ENCODE data around the gene ATXN10.

The ATXN10 gene

DNA sequence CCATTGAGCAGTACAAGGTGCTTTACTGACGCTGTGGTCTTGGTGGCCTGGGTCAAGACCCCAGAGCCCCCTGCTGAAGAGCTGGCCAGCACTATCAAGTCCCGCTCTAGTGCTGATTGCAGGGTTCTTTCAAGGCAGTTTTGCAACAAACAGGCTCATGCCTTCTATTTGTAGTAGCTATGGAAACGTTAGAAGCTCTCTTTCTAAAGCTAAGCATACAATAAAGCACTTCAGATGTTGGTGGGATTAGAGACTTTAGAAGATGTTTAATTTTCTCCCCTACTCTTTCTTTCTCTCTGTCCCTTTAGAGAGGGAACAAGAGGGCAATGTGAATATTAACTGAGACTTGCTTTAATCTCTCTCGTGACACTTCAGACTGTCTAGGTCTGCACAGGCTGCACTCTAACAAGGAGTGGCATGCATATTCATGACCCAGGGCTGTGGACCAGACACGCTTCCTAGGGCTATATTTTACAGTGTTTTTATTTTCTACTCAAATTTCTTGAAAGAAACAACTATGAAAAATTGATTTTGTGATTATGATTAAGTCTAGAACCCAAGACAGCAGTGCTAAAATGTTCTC, 166.8 kb downstream of the ATXN10 start:
- TF ChIP-seq, protein P1, sequence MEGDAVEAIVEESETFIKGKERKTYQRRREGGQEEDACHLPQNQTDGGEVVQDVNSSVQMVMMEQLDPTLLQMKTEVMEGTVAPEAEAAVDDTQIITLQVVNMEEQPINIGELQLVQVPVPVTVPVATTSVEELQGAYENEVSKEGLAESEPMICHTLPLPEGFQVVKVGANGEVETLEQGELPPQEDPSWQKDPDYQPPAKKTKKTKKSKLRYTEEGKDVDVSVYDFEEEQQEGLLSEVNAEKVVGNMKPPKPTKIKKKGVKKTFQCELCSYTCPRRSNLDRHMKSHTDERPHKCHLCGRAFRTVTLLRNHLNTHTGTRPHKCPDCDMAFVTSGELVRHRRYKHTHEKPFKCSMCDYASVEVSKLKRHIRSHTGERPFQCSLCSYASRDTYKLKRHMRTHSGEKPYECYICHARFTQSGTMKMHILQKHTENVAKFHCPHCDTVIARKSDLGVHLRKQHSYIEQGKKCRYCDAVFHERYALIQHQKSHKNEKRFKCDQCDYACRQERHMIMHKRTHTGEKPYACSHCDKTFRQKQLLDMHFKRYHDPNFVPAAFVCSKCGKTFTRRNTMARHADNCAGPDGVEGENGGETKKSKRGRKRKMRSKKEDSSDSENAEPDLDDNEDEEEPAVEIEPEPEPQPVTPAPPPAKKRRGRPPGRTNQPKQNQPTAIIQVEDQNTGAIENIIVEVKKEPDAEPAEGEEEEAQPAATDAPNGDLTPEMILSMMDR (IDR thresholded peaks at IDR 0.05; ENCODE audit: control extremely low read depth, extremely low read depth, low read depth, missing control alignments) = no peak
- DNase-seq (ENCODE audit: extremely low spot score) = no peak
- ChIA-PET POLR2A (no interaction called here), CTCF (interaction anchor here (1.5 kb wide), 1 partner anchor 26 kb away, joined by 4 read pairs; no protein-coding TSS in a partner anchor)

DNA sequence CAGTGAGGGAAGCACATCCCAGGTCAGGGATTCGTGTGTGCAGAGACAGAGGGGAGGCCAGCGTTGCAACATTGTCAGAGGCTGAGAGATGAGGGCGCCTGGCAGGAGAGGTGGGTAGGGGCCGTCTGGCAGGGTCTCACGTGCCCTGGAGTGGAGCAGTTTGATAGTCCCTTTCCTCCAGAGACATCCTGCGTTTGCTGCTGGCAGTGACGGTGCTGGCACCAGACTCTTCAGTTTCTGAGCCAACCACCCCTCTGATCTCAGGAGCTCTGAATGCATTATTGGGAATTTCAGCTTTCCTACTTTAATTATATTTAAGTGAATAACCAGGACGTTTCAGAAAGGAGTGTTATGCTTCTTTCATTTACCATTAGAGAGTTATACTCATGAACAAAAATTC, 168.8 kb downstream of the ATXN10 start:
- TF ChIP-seq, protein P1 (IDR thresholded peaks at IDR 0.05; ENCODE audit: control extremely low read depth, extremely low read depth, low read depth, missing control alignments) = no peak
- CTCF ChIA-PET = interaction anchor here (1.6 kb wide), 1 partner anchor 51 kb away, joined by 3 read pairs; no protein-coding TSS in a partner anchor
- DNase-seq (ENCODE audit: extremely low spot score) = no peak
- POLR2A ChIA-PET = interaction anchor here (0.5 kb wide), 1 partner anchor 461 kb away, joined by 4 read pairs; no protein-coding TSS in a partner anchor

DNA sequence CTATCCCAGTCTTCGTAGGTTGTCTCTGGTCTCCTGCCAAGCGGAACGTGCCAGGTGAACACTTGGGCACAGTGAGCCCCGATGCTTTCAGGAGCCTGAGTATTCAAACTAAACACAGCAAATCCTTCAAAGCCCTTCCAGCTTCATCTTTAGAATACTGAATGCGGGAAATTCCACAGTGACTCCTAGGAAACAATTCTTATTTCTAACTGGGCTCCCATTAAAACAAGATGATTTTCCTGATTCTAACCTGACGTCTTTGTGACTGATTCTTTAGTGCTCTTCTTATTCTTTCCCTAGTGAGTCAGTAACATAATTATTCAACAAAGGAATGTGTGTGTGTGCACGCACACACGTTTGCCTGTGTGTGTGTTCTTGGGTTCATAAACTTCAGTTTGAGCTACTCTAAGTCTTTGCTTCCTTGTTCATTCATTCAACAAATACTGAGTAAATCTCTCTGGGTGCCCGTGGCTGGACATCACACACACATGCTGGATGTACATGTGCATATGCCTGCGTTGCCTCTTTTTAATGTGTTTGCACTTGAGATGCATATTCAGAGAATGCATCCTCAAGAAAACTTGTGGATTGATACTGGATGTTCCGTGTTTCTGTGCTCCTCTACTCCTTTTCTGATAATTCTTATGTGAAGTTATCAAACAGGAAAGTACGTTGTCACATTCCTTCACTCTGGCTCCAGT, 170.8 kb downstream of the ATXN10 start:
- ChIA-PET CTCF (interaction anchor here (1.0 to 2.7 kb wide), 5 partner anchors 11 to 198 kb away, joined by 3 to 14 read pairs (median 5); no protein-coding TSS in a partner anchor), POLR2A (no interaction called here)
- TF ChIP-seq, protein P1 (IDR thresholded peaks at IDR 0.05; ENCODE audit: control extremely low read depth, extremely low read depth, low read depth, missing control alignments) = no peak
- DNase-seq (ENCODE audit: extremely low spot score) = no peak

DNA sequence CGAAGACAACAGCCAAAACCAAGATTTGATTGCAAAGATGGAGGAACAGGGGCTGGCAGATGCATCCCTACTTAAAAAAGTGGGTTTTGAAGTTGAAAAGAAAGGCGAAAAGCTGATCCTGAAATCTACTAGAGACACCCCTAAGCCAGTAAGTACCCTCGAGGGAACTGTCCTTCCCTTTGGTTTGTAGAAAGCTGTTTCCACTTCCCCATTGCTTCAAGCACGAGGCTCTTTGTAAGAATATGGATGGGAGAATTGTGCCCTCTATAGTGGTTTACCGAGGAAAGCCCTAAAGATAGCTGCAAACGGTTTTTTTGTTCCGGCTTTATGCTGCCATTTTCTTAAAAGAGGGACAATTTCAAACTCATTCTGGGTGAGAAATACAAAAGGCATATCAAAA, 171.4 kb downstream of the ATXN10 start:
- no peak for DNase-seq (ENCODE audit: extremely low spot score)
- TF ChIP-seq, protein P1 (IDR thresholded peaks at IDR 0.05; ENCODE audit: control extremely low read depth, extremely low read depth, low read depth, missing control alignments) = no peak
- POLR2A ChIA-PET = no interaction called here
- CTCF ChIA-PET = interaction anchor here (1.1 to 2.7 kb wide), 4 partner anchors 13 to 198 kb away, joined by 4 to 14 read pairs (median 6); no protein-coding TSS in a partner anchor

DNA sequence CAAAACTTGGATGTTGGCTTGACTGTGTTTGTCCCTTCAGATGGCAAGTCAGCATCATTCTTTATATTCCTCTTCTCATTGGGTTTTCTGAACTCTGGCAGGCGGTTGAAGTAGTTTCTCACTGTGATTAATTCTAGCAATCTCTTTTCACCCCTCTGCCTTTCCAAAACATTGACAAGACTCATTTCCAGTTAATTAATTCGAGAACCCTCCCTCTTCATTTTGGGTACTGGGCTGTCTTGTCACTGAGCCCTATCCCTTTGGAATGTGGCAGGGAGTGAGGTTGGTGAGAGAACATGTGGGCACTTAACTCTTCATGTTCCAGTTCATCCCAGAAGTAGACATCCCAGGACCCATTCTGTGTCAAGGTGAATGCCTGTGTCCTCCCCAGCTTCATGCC, 172.4 kb downstream of the ATXN10 start:
- ChIA-PET POLR2A (no interaction called here), CTCF (interaction anchor here (1.0 to 2.5 kb wide), 3 partner anchors 10 to 31 kb away, joined by 3 to 6 read pairs (median 5); no protein-coding TSS in a partner anchor)
- TF ChIP-seq, protein P1 (IDR thresholded peaks at IDR 0.05; ENCODE audit: control extremely low read depth, extremely low read depth, low read depth, missing control alignments) = no peak
- DNase-seq (ENCODE audit: extremely low spot score) = no peak

DNA sequence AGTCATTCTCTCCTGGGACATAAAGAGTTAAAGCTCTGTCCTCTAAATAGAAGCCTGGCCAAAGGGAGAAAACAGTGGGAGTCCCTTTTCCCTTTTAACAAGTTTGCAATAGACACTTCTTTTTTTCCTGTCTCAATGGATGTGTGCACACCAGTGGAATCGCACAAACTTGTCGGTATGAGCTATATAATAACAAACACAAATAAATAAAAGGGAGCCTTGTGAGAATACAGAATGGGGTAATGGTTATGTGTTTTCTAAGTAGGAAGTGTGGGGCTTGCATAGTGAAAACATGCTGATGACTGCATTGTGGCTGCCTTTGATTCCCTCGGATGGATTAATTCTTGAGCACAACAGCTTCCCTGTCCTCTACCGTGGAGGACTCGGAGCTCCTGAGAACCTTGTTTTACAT, 173.4 kb downstream of the ATXN10 start:
- CTCF ChIA-PET = interaction anchor here (0.8 to 2.5 kb wide), 4 partner anchors 11 to 19 kb away, joined by 3 to 7 read pairs (median 6); no protein-coding TSS in a partner anchor

More for the DNA sequence above, 173.4 kb downstream of the ATXN10 start:
- TF ChIP-seq, protein P1 (IDR thresholded peaks at IDR 0.05; ENCODE audit: control extremely low read depth, extremely low read depth, low read depth, missing control alignments) = no peak
- no peak for DNase-seq (ENCODE audit: extremely low spot score)
- POLR2A ChIA-PET = no interaction called here

All from GM10248 (cell line).